Posterior vena cava (tissue), 2 donors: ENCODE measurements around the gene CEP128. TPM values are rescaled to one million over a fixed set of nuclear protein-coding genes. Genes with fewer than 3 reads are reported as not detected.
"Not testable (repeated sequence)": the region's sequence is repeated elsewhere in the genome, so short reads cannot be mapped to it uniquely, and the experiment has no call there.

ENCODE experiments used
- DNase-seq: peaks from one replicate; pipeline ENCODE4 v3.0.0-alpha.2; 2020; ENCODE audit warnings: low spot score
- intact Hi-C, 2 donors: fragments of 100-400 bp; cut with DNase I; formaldehyde crosslinking; loops; one replicate each; pipeline versions ENCODE4 v1.14.1 to v1.14.2; 2022 to 2023
- total RNA-seq, 2 donors: library from RNA; stranded (reverse); fragmentation: NEBNext Ultra II Directional; extraction: Animal tissue kit (Norgen Biotek cat#: 25700); gene quantifications; one replicate each; pipeline ENCODE4 v1.2.1, GENCODE V29; 2021
- donor health status: DM: yes; HTN: yes; CAD: no.
- donor health status: DM: yes; HTN: yes; CAD: no.

The CEP128 gene
- total RNA-seq, 2 donors from 2014 or later = 8.3 to 12.5 TPM

- intact Hi-C loops = no loop called here
- DNase-seq = no peak
Measured at GRCh38 chr14:80956102-80956501, 14.6 kb upstream of the CEP128 start.

- intact Hi-C loops = loop anchor here in 1 of 2 donors (2.0 kb wide), 1 partner anchor 31 kb away; no protein-coding TSS in a partner anchor
- peak; percentile 77 for DNase-seq
Measured at GRCh38 chr14:80955416-80955941, 13.9 kb upstream of the CEP128 start, which contains the start of gene TSHR. TSS of gene TSHR (plus strand) at chr14:80955621. CDS start at chr14:80955681, 60 bp downstream.

DNA sequence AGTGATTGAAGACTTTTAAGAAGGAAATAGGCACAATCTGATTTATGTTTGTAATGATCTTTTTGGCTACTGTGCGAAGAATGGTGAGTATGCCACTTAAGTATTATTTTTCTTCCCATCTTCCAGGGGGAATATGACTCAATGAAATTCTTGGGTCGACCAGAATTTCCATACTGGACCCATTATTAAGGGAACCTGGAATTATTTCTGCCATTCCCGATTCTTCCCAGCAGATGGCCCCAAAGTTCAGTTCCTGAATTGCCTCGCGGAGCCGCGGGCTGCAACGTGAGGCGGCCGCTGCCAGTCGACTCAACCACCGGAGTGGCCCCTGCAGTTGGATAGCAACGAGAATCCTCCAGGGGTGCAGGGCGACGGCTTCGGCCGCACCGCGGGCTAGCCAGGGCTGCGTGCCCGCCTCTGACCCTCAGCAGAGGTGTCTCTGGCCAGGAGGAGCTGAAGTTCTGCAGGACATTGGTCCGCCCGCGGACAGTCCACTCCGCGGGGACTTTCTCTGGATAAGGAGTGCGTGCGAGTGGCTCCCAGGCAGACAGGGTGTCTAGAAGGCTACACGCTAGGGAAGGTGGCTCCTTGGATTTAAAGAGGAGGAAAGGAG is 13.3 kb upstream of the CEP128 start:
- peak; percentile 92 for DNase-seq
- intact Hi-C loops = loop anchor here in 1 of 2 donors (2.0 kb wide), 1 partner anchor 32 kb away; no protein-coding TSS in a partner anchor

- intact Hi-C loops = not testable (repeated sequence)
- DNase-seq = peak; percentile 51
Measured at GRCh38 chr14:80953211-80953610, 11.7 kb upstream of the CEP128 start.

DNA sequence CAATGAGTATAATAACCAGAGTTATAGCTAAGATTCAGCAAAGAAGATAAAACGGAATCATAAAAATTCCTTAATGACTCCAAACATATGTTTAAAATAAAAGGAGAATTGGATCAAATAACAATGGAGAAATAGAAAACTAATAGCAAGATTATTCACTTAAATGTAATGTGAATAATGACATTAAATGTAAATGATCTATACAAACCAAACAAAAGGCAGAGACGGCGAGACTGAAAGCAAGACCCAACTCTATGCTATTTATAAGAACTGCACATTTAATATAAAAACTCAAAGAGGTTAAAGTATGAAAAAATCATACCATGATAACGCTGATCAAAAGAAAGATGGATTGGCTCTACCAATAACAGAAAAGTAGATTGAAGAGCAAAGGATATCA is 10.0 kb upstream of the CEP128 start:
- DNase-seq = no peak
- intact Hi-C loops = no loop called here

DNA sequence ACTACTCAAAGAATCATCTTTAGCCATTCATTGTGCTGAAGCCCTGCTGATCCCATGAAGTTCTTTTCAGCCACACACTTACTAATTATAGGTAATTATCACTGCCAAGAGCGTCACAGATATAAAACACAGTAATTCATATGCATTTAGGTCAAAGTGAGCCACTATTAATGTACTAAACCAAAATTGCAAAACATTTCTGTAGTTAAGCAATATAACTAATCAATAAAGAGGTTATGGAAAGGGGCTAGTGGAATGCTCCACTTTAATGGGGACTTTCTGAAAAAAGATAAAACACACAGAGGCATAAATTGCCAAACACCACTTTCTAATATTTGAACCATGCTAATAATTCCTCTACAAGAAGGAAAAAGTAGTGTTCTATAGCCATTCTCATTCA is 6.8 kb upstream of the CEP128 start:
- no peak for DNase-seq
- intact Hi-C loops = no loop called here

GRCh38 chr14:80946797-80947196 is 5.3 kb upstream of the CEP128 start:
- no peak for DNase-seq
- intact Hi-C loops = no loop called here

GRCh38 chr14:80946187-80946586 is 4.6 kb upstream of the CEP128 start:
- DNase-seq = no peak
- intact Hi-C loops = no loop called here

- intact Hi-C loops = no loop called here
- no peak for DNase-seq
Measured at GRCh38 chr14:80944861-80945617, 3.5 kb upstream of the CEP128 start.

DNA sequence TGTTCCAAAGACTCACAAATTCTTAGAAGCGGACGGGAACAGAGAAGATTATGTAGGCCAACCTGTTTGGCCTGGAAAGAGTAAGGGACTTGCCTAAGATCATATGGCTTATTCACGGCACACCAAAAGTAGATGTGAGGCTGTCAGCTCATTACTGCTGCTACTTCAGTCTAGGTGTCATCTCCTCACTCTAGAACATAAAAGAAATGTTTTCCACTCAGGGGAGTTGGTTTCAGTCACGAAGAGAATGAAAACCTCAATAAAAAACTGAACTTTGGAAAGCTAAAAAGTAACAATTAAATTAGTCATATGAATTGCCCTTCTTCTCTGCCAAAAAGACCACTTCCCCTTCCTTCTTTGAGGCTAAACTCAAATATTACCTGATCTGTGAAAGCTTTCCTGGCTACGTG is 658 bp upstream of the CEP128 start:
- intact Hi-C loops = no loop called here
- no peak for DNase-seq

DNA sequence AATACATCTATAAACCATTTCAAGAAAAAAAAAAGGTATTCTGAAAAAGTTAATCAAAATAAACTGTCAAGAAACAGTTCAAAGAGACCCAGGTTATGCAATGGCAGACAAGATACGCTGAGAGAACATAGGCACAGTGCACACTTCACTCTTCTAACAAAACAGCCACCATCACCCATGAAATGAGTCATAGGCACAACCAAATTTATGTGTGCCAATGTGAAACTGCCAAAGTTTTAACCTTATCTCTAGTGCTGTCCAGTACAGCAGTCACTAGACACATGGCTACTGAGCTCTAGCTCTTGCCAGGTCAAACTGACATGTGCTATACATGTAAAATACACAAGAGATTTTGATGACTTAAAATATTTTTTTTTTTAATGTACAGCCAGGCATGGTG is 1.4 kb downstream of the CEP128 start:
- intact Hi-C loops = no loop called here
- DNase-seq = no peak

GRCh38 chr14:80933686-80934085 is 7.9 kb downstream of the CEP128 start:
- no peak for DNase-seq
- intact Hi-C loops = no loop called here

DNA sequence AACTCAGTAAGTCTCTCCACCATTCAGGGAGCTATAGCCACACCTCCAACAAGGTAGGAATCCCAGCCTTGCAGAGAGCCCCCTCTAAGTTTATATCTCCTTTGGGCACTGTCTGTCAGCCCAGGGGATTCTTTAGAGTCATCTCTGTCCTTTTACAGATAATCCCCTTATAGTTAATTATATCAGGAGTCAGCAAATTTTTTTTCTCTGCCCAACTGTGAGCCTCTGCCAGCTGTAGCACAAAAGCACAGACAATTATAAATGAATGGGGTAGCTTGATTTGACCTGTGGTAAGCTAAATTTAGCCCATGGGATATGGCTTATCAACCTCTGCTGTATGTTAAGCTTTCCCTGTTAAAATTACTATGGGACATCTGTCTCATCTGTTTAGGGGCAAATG is 8.3 kb downstream of the CEP128 start:
- no peak for DNase-seq
- intact Hi-C loops = no loop called here

- intact Hi-C loops = no loop called here
- DNase-seq = no peak
Measured at GRCh38 chr14:80930836-80931389, 10.6 kb downstream of the CEP128 start.

DNA sequence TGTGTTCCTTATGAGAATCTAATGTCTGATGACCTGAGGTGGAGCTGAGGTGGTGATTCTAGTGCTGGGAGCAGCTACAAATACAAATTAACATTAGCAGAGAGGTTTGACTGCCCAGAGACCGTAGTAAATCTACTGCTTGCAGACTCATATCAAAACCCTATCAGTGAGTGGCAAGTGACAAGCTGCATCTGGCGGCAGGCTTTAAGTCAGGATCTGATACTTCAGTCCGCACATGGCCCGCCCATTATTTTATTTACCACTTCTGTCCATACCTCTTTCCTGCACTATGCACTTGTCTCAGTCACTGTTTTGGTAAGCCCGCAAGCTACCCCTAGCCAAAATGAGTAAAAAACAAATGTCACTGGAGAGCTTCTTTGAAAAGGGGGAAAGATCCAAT is 11.4 kb downstream of the CEP128 start:
- intact Hi-C loops = no loop called here
- DNase-seq = no peak

- intact Hi-C loops = no loop called here
- no peak for DNase-seq
Measured at GRCh38 chr14:80927083-80927989, 14.2 kb downstream of the CEP128 start.

- DNase-seq = no peak
- intact Hi-C loops = no loop called here
Measured at GRCh38 chr14:80926397-80927082, 15.0 kb downstream of the CEP128 start.

- DNase-seq = no peak
- intact Hi-C loops = no loop called here
Measured at GRCh38 chr14:80924365-80925103, 17.0 kb downstream of the CEP128 start.
